Activated naive CD4-positive, alpha-beta T cell treated with anti-CD3 and anti-CD28 coated beads for 36 hours (primary cell): ENCODE data around the gene FMOD. TPM values are rescaled to one million over a fixed set of nuclear protein-coding genes. Genes with fewer than 3 reads are reported as not detected.

Experiments used
- CTCF ChIA-PET: fragments of 350-600 bp; sonication (Branson Sonifier 250); formaldehyde crosslinking; loops from one replicate; lab custom pipeline; 2021; ENCODE audit warnings: antibody characterized with exemption; lab: Charles Lee
- DNase-seq: peaks from one replicate; pipeline ENCODE4 v3.0.0-alpha.2; 2020
- H3K27ac Mint-ChIP-seq: one replicate; pipeline ENCODE4 v1.8.0; 2021; ENCODE audit warnings: mild to moderate bottlenecking, mixed read lengths
- H3K27me3 Mint-ChIP-seq: one replicate; pipeline ENCODE4 v1.8.0; 2021; ENCODE audit warnings: low read depth, mixed read lengths
- H3K36me3 Mint-ChIP-seq: one replicate; pipeline ENCODE4 v1.8.0; 2021; ENCODE audit warnings: low read depth, mixed read lengths
- H3K4me1 Mint-ChIP-seq: one replicate; pipeline ENCODE4 v1.8.0; 2021; ENCODE audit warnings: low read depth, mixed read lengths
- H3K4me3 Mint-ChIP-seq: one replicate; pipeline ENCODE4 v1.8.0; 2021; ENCODE audit warnings: mild to moderate bottlenecking, moderate library complexity, mixed read lengths
- H3K9me3 Mint-ChIP-seq: one replicate; pipeline ENCODE4 v1.8.0; 2021; ENCODE audit warnings: mixed read lengths
- intact Hi-C: fragments of 100-400 bp; cut with micrococcal nuclease; formaldehyde crosslinking; loops from one replicate; pipeline ENCODE4 v1.15.1; 2023
- total RNA-seq, 2 experiments: library from RNA; stranded (reverse); gene quantifications; one replicate each; pipeline ENCODE4 v1.2.3, GENCODE V29; 2021

The FMOD gene
- total RNA-seq, 2 experiments from 2014 or later = 5.3 to 5.8 TPM

DNA sequence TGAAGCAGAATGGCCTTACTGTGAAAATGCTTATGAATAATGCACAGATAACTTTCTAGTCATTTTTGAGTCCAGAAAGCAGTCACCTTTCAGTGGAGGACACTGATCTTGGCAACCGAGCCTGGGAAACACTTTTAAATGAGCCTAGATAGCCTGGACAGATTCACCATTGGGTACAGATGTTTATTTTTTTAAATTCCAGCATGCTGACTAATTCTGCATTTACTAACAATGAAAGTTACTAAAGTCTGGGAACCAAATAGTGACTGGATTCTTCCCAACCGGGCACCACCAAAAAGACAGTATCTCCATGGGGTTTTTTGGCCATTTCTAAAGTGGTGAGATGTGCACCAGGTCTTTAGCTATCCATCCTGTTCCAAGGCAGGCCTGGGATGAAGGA, 3.3 kb upstream of the FMOD start:
- Mint-ChIP-seq H3K4me3 (no peak overlapping the region), H3K9me3 (peaks cover 8% of the 10 kb centered on the region), H3K27me3 (peaks cover 20% of the 10 kb centered on the region), H3K36me3 (no peaks in the 10 kb centered on the region), H3K27ac (no peak overlapping the region), H3K4me1 (peaks cover 11% of the 10 kb centered on the region)
- CTCF ChIA-PET = interaction anchor here (1.2 to 5.0 kb wide), 3 partner anchors 11 to 134 kb away, joined by 3 to 27 read pairs (median 4); no protein-coding TSS in a partner anchor
- intact Hi-C loops = no loop called here
- no peak for DNase-seq

DNA sequence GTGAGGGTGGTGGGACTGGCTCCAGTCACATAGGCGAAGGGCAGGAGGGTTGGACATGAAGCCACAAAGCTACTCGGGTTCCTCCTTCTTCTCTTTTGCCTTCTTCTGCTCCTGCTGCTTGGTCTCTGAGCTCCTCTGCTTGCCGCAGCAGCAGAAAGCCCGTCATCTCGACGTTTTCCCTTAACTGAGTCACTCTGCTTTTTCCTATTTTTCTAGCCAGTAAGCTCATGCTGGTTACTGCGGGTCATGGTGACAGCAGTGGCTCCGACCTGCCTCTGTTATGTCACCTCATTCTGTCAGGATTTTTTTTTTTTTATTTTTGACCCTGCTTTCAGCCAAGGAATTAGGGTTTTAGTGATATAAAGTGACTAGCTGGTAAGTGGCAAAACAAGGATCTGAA, 2.6 kb upstream of the FMOD start:
- intact Hi-C loops = no loop called here
- Mint-ChIP-seq H3K4me1 (peaks cover 11% of the 10 kb centered on the region), H3K9me3 (peaks cover 8% of the 10 kb centered on the region), H3K4me3 (no peak overlapping the region), H3K27me3 (peaks cover 20% of the 10 kb centered on the region), H3K36me3 (no peaks in the 10 kb centered on the region), H3K27ac (no peak overlapping the region)
- DNase-seq = no peak
- CTCF ChIA-PET = interaction anchor here (0.6 to 24.3 kb wide), 4 partner anchors 85 to 348 kb away, joined by 3 to 686 read pairs (median 4); no protein-coding TSS in a partner anchor

DNA sequence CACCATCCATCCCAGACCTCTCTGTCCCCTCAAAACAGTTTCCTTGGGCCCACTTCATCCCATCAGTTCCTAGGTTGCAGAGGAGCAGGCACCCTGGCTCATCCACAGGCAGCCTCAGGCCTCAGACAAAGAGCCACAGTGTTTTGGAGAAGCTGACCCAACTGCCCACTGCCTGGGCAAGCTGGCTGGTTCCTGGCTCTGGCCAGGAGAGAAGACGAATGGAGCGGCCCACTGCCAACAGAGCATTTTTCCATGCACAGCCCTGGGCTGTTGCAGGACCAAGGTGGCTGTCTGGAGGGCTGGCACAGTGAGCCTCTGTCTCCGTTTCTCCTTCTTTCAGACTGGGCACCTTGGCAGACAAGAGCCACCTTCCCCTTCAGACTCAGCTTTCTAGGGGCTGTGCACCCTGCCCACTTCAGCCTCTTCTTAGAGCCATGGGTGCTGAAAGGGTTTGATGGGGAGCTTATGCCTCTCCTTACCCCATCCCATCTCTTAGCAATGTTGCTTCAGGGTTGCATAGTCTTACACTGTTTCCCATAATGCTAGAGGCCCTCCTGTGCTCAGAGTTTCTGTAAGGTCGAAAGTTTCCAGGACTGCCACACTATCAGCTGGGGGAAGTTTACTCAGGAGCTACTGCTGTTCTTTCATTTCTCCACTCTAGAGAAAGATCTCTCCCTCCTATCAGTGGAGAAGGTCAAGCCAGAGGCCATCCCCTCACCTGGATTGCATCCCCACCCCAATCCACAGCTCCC, 973 bp downstream of the FMOD start:
- Mint-ChIP-seq H3K4me1 (peaks cover 11% of the 10 kb centered on the region), H3K9me3 (no peaks in the 10 kb centered on the region), H3K27me3 (peaks cover 9% of the 10 kb centered on the region), H3K27ac (peak overlapping the region; percentile 1), H3K4me3 (peak overlapping the region; percentile 52), H3K36me3 (no peaks in the 10 kb centered on the region)
- CTCF ChIA-PET = interaction anchor here (0.8 to 24.3 kb wide), 4 partner anchors 10 to 81 kb away, joined by 3 to 686 read pairs (median 6); no protein-coding TSS in a partner anchor
- intact Hi-C loops = no loop called here
- no peak for DNase-seq

DNA sequence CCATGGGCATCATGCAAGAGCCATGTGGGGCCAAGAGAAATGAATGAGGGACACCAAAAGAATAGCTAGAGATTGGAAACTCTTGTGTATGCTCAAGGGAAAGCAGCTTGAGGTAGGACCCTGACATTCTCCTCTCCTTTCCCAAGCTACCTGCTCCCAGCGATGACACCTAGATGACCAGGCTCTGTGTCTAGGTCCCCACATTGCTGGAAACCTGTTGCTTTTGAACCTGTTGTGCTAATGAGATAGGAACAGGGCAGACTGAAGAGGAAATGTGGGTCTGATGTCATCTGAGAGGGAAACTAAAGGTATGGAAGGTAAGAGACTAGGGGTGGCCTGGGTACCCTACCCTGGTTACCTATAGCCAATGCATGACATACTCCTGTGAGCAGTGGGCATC, 1.8 kb downstream of the FMOD start:
- no peak for DNase-seq
- H3K27me3 Mint-ChIP-seq = peaks cover 9% of the 10 kb centered on the region
- H3K4me3 Mint-ChIP-seq = no peak overlapping the region
- no peaks in the 10 kb centered on the region for H3K9me3 Mint-ChIP-seq
- peaks cover 11% of the 10 kb centered on the region for H3K4me1 Mint-ChIP-seq
- no peak overlapping the region for H3K27ac Mint-ChIP-seq
- no peaks in the 10 kb centered on the region for H3K36me3 Mint-ChIP-seq
- intact Hi-C loops = no loop called here
- CTCF ChIA-PET = interaction anchor here (24.3 kb wide), 1 partner anchor 81 kb away, joined by 686 read pairs; no protein-coding TSS in a partner anchor

DNA sequence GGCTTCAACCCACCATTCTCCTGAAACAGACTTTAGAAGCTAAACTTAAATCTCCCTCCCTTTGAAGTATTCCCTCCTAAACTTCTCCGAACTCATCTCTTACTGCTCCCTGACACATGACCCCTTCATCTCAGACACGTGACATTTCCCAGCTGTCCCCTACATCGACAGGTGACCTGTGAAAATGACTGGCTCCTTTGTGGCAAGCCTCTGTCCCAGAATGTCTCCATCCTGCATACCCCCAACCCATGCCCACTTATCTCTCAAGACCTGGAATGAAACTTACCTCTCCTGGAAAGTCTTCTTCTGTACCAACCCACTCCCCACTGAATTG, 4.2 kb downstream of the FMOD start:
- Mint-ChIP-seq H3K4me1 (peaks cover 19% of the 10 kb centered on the region), H3K4me3 (no peak overlapping the region), H3K27me3 (peaks cover 5% of the 10 kb centered on the region), H3K27ac (no peak overlapping the region), H3K36me3 (no peaks in the 10 kb centered on the region), H3K9me3 (no peaks in the 10 kb centered on the region)
- intact Hi-C loops = no loop called here
- DNase-seq = no peak
- CTCF ChIA-PET = interaction anchor here (1.0 to 24.3 kb wide), 4 partner anchors 10 to 140 kb away, joined by 3 to 686 read pairs (median 88); no protein-coding TSS in a partner anchor

DNA sequence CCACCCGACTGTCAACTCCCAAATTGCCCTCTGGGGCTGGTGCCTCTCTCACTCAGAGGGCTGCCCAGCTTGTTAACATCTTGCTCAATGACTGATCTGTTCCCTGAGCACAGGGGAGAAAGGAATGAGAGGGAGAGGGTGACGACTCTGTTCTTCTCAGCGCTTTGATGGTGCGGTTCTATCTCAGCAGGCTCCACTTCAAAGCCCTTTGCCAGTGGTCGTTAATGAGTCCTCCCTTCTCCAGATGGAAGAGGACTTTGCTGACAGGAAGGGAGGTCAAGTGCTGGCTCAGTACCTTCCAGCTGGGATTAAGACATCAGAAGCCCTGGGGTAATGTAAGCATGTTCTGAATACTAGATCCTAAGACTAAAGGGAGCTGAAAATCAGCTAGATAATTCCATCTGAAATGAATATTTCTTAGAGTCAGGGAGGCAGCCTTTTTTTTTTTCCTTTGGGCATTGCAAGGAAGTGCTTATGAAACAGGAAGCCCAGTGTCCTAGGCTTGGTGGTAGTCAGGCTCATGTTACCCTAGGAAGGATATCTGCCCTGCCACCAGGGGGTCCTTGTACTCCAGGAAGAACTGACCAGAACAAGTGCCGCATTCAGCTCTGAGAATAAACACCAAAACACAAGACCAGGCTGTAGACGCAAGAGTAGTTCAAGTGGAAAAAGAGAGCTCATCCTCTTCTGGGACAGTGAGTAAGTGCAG, 4.7 kb downstream of the FMOD start:
- CTCF ChIA-PET = interaction anchor here (1.0 to 24.3 kb wide), 4 partner anchors 10 to 141 kb away, joined by 3 to 686 read pairs (median 88); no protein-coding TSS in a partner anchor
- Mint-ChIP-seq H3K9me3 (no peaks in the 10 kb centered on the region), H3K4me1 (peaks cover 18% of the 10 kb centered on the region), H3K27me3 (peaks cover 4% of the 10 kb centered on the region), H3K4me3 (no peak overlapping the region), H3K27ac (no peak overlapping the region), H3K36me3 (no peaks in the 10 kb centered on the region)
- DNase-seq = no peak
- intact Hi-C loops = no loop called here

DNA sequence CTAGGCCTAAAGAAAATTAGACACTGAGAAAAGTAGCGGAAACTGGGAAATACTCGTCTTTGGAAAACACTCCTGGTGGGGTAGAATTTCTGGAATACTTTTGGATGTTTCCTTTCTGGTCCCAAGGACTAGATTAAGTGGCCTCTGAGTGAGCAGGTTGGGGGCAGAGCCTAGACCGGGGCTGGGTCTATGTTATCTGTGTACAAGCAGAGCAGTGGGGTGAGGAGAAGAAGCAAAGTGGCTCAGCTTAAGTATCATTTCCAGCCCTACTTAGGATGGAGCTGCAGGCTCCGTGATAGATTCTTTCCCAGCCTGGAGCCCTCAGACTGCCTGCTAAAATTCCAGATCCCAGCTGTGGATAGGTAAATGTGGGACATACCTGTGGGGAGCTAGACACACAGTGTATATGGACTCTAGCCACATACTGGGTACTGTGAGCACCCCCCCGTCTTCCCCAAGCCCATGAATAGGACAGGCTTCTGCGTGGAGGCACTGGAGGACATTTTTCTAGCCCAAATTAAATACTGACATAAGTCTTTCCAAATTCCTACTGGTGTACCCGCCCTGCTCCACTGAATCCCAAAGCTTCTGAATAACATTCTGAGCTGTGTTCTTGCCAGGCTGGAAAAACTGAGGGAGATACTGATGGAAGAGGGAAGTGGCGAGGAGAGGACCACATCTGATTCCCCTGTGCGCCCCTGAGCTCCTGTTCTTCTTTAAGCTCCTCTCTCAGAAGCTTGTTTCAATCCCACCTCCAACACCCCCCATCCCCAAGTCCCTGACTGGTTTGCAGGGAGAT, 6.8 kb downstream of the FMOD start:
- intact Hi-C loops = loop anchor here (5.0 kb wide), 1 partner anchor 98 kb away; no protein-coding TSS in a partner anchor
- no peaks in the 10 kb centered on the region for H3K9me3 Mint-ChIP-seq
- H3K4me3 Mint-ChIP-seq = no peak overlapping the region
- H3K36me3 Mint-ChIP-seq = no peaks in the 10 kb centered on the region
- DNase-seq = no peak
- CTCF ChIA-PET = interaction anchor here (0.7 to 24.3 kb wide), 12 partner anchors 10 to 383 kb away, joined by 3 to 686 read pairs (median 12); no protein-coding TSS in a partner anchor
- H3K27me3 Mint-ChIP-seq = peaks cover 4% of the 10 kb centered on the region
- H3K4me1 Mint-ChIP-seq = peaks cover 16% of the 10 kb centered on the region
- H3K27ac Mint-ChIP-seq = no peak overlapping the region

DNA sequence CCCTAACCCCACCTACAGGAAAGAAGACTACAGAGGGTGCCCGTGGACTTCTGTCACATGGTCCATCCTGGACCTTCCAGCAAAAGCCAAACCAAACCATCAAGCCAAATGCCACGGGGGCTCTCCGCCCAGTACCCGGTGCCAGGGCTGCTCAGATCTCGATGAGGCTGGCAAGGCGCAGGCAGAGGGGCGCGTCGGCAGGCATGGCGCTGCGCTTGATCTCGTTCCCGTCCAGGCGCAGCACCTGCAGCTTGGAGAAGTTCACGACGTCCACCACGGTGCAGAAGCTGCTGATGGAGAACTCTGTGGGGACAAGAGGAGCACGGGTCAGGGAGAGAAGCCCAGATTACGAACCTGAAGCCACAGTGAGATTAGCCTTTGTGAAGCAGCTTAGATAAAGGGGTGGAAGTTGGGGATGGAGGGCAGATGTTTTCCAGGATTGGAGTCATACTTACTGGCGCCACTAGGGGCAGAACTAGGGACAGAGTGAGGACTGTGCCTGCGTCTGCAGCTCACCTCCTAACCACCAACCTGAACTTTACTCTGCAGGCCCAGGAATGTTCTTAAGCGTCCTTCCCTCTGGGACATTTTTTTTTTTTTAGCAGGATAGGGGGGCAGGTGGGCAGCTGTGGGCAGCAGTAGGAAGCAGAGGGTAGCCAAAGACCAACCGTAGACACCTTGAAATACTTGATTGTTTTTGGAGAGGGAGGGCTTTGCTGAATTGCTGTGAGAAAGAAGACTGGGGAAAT, 8.6 kb downstream of the FMOD start:
- intact Hi-C loops = loop anchor here (5.0 kb wide), 1 partner anchor 100 kb away; no protein-coding TSS in a partner anchor
- no peak overlapping the region for H3K27ac Mint-ChIP-seq
- CTCF ChIA-PET = interaction anchor here (0.6 to 24.3 kb wide), 39 partner anchors 8 to 485 kb away, joined by 3 to 686 read pairs (median 4); partner anchors contain the start of genes ATP2B4 and FMOD
- peak; percentile 62 for DNase-seq
- H3K4me3 Mint-ChIP-seq = peak overlapping the region; percentile 44
- peaks cover 4% of the 10 kb centered on the region for H3K27me3 Mint-ChIP-seq
- H3K4me1 Mint-ChIP-seq = peaks cover 16% of the 10 kb centered on the region
- no peaks in the 10 kb centered on the region for H3K36me3 Mint-ChIP-seq
- H3K9me3 Mint-ChIP-seq = no peaks in the 10 kb centered on the region

DNA sequence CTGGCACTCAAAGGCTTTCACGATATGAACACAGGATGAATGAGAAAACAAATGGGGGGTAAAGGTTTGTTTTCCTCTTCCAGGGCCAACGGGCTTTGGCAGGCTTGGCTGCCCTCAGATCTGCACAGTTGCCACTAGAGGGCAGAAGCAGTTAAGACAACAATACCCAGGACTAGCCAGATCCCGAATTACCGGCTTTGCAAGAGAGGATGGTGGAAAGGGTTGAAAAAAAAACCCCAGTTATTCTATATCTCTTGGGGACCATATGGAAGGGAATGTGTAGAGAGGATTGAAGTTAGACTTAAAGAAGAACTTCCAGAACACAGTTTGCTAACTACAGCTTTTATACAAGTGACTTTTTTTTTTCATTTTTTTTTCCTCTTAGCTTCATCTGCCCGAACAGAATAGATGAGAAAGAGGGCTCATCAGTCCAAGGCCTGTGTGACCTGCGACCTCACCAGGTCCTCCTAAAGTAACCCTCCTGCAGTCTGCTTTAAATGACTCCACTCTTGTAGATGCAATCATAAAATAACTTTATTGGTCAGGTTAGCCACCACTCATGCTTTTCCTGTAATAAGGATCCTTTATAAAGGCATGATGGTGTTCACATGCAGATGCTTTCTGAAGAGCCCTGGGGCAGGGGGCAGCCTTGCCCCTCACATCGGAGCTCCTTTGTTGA, 10.7 kb downstream of the FMOD start:
- CTCF ChIA-PET = interaction anchor here (0.6 to 24.3 kb wide), 36 partner anchors 10 to 723 kb away, joined by 3 to 686 read pairs (median 4); partner anchors contain the start of genes FMOD, LAX1 and OPTC
- Mint-ChIP-seq H3K27ac (no peak overlapping the region), H3K4me1 (peaks cover 21% of the 10 kb centered on the region)

DNA sequence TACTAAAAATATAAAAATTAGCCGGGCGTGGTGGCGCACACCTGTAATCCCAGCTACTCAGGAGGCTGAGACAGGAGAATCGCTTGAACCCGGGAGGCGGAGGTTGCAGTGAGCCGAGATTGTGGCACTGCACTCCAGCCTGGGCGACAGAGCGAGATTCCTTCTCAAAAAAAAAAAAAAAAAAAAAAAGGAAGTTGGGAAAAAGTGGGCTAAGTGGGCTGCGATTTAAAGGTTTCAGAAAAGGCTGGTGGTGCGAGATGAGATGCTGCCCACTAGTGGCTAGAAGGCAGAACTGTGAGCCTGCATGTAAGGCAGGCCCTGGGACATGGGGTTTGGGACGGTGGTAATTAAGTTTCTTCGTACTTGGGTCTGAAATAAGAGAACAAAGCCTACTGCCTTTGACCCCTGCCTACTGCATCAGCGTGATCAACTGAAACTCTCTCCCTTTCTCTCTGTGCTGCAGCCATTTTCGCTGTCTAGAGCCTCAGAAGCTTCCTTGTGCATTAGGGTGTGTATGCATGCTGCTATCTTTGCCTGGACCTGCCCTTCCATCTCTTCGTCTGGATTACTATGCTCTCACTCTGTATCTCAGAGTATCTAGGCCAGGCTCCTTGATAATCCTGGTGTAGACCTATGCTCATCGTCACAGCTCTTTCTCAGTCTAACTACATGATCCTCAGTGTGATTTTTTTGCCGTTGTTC, 12.4 kb downstream of the FMOD start:
- DNase-seq = peak; percentile 79
- CTCF ChIA-PET = interaction anchor here (0.6 to 24.3 kb wide), 23 partner anchors 13 to 902 kb away, joined by 3 to 686 read pairs (median 6); no protein-coding TSS in a partner anchor
- no peak overlapping the region for H3K27ac Mint-ChIP-seq

More for the DNA sequence above, 10.7 kb downstream of the FMOD start:
- H3K4me3 Mint-ChIP-seq = no peak overlapping the region
- H3K36me3 Mint-ChIP-seq = no peaks in the 10 kb centered on the region
- intact Hi-C loops = loop anchor here (1.0 to 5.0 kb wide), 3 partner anchors 102 to 362 kb away; no protein-coding TSS in a partner anchor
- peak; percentile 78 for DNase-seq
- no peaks in the 10 kb centered on the region for H3K9me3 Mint-ChIP-seq
- H3K27me3 Mint-ChIP-seq = peaks cover 4% of the 10 kb centered on the region

More for the DNA sequence above, 12.4 kb downstream of the FMOD start:
- Mint-ChIP-seq H3K27me3 (peaks cover 4% of the 10 kb centered on the region), H3K4me3 (no peak overlapping the region), H3K9me3 (no peaks in the 10 kb centered on the region), H3K36me3 (no peaks in the 10 kb centered on the region), H3K4me1 (peaks cover 21% of the 10 kb centered on the region)
- intact Hi-C loops = loop anchor here (1.0 to 5.0 kb wide), 3 partner anchors 10 to 301 kb away; no protein-coding TSS in a partner anchor
